ENCODE results near the gene CCT5. TPM values are rescaled to one million over a fixed set of nuclear protein-coding genes. Genes with fewer than 3 reads are reported as not detected.
A peak's percentile ranks its signal among the peaks of the same experiment; 100 is the strongest.

Gene CCT5
- total RNA-seq, 4 donors from 2014 or later: 104 to 201 (median 163) TPM

DNA sequence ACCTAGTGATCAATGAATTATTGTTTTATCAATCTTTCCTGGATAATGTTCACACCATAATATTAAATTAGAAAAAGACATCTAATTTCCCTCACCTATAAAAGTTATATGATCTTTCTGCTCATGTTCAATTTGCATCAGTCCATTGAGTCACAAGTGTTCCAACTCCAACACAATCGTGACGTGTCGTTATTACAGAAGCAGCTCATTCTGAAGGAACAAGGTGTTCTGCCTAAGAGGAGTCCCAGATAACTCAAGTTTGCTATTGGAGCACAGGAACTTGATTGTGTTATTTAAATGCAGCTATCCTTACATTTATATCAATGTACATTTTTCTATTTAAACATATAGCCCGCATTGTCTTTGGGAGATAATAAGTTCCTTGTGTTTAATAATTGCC is 31.0 kb upstream of the CCT5 start:
- H3K27me3 ChIP-seq: no peaks in the 10 kb centered on the region
- WGBS, 2 donors: 83 to 90% methylated on average over 4 of the region's 4 CpGs
- DNase-seq: no peak
- H3K4me1 ChIP-seq: peaks cover 21 to 33% of the 10 kb centered on the region in 2 donors
- H3K4me3 ChIP-seq (replicated peaks in 1 of 3): no peak overlapping the region
- no peak overlapping the region for H3K27ac ChIP-seq
- intact Hi-C loops (cut with DNase I): no loop called here
- no peaks in the 10 kb centered on the region for H3K36me3 ChIP-seq
- TF ChIP-seq POLR2A (IDR thresholded peaks at IDR 0.05): no peak
- TF ChIP-seq, protein P1, sequence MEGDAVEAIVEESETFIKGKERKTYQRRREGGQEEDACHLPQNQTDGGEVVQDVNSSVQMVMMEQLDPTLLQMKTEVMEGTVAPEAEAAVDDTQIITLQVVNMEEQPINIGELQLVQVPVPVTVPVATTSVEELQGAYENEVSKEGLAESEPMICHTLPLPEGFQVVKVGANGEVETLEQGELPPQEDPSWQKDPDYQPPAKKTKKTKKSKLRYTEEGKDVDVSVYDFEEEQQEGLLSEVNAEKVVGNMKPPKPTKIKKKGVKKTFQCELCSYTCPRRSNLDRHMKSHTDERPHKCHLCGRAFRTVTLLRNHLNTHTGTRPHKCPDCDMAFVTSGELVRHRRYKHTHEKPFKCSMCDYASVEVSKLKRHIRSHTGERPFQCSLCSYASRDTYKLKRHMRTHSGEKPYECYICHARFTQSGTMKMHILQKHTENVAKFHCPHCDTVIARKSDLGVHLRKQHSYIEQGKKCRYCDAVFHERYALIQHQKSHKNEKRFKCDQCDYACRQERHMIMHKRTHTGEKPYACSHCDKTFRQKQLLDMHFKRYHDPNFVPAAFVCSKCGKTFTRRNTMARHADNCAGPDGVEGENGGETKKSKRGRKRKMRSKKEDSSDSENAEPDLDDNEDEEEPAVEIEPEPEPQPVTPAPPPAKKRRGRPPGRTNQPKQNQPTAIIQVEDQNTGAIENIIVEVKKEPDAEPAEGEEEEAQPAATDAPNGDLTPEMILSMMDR (IDR thresholded peaks at IDR 0.05): no peak
- no peaks in the 10 kb centered on the region for H3K9me3 ChIP-seq

DNA sequence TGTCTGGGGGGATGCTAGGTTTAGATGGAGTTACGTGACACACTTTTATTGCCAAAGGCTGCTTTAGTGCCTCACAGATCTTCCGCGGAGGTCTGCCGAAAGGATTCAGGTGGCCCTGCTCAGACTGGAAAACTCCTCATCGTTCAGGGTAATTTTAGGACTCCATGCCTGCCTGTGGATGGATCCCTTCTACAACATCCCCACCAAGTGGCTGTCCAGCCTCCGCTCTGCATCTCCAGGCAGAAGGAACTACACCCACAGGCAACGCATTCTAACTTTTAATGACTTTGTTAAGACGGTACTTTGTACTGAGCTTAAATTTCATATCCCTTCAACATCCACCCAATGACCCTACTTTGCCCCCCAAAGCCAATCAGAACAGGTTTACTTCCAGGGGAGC is 29.8 kb upstream of the CCT5 start:
- WGBS, 2 donors: 83 to 90% methylated on average over 8 of the region's 8 CpGs
- intact Hi-C loops (cut with DNase I): no loop called here

DNA sequence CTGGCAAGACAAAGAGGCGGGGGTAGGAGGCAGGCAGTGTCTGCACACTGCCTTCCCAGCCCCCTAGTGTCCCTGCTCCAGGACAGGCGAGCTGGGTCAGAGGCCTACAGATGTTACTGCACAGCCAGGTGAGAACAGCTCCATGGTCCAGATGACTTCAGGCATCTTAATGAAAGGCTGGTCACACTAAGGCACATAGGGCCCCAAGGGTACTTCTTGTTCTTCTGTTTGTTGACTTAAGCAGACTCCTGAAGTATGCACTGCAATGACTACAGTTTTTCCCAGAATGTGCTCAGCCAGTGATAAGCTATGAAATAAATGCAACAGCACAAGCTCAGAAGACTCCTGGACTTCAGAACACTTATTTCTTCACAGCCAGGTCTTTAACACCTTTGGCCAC is 27.8 kb upstream of the CCT5 start:
- TF ChIP-seq, protein P1 (IDR thresholded peaks at IDR 0.05): peak in 2 of 6 experiments; percentile 27 to 50
- TF ChIP-seq POLR2A (IDR thresholded peaks at IDR 0.05): peak in 1 of 2 donors; percentile 16
- Histone ChIP-seq H3K27ac (peak overlapping the region; percentile 74 to 92 (median 81)), H3K9me3 (no peaks in the 10 kb centered on the region), H3K4me1 (peaks cover 21 to 33% of the 10 kb centered on the region in 2 donors), H3K27me3 (no peaks in the 10 kb centered on the region), H3K36me3 (no peaks in the 10 kb centered on the region), H3K4me3 (replicated peaks in 1 of 3) (no peak overlapping the region)
- intact Hi-C loops (cut with DNase I): no loop called here
- WGBS, 2 donors: 52 to 69% methylated on average over 2 of the region's 2 CpGs
- peak; percentile 77 to 80 for DNase-seq

More for the DNA sequence above, 29.8 kb upstream of the CCT5 start:
- TF ChIP-seq, protein P1 (IDR thresholded peaks at IDR 0.05): no peak
- TF ChIP-seq POLR2A (IDR thresholded peaks at IDR 0.05): no peak
- no peaks in the 10 kb centered on the region for H3K9me3 ChIP-seq
- no peak overlapping the region for H3K4me3 ChIP-seq (replicated peaks in 1 of 3)
- H3K27ac ChIP-seq: no peak overlapping the region
- H3K27me3 ChIP-seq: no peaks in the 10 kb centered on the region
- DNase-seq: no peak
- H3K36me3 ChIP-seq: no peaks in the 10 kb centered on the region
- H3K4me1 ChIP-seq: peaks cover 21 to 33% of the 10 kb centered on the region in 2 donors

DNA sequence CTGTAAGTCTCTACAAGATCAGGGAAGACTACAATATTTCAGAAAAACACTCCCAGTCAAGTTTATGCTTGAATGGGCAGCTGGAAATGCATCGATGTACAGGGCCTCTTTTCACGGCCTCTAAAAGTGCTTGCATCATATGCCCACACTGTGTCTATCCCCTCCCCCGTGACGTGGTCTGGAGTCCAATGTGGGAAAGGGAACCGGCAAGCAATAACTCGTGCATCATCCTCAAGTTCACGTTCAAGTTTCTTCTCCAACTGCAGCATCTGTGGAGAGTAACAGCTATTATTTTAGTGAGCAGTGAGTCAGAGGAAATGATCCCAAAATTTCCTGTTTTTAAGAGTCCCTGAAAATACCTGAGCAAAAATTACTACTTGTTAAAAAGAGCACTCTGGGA is 22.7 kb upstream of the CCT5 start:
- peaks cover 11 to 15% of the 10 kb centered on the region in 2 donors for H3K4me1 ChIP-seq
- H3K4me3 ChIP-seq (replicated peaks in 1 of 3): no peak overlapping the region
- 63 to 77% methylated on average over 7 of the region's 7 CpGs for WGBS, 2 donors
- intact Hi-C loops (cut with DNase I): no loop called here
- TF ChIP-seq, protein P1 (IDR thresholded peaks at IDR 0.05): no peak
- TF ChIP-seq POLR2A (IDR thresholded peaks at IDR 0.05): no peak
- H3K27ac ChIP-seq: no peak overlapping the region
- H3K36me3 ChIP-seq: no peaks in the 10 kb centered on the region
- DNase-seq: no peak
- H3K9me3 ChIP-seq: no peaks in the 10 kb centered on the region
- no peaks in the 10 kb centered on the region for H3K27me3 ChIP-seq

DNA sequence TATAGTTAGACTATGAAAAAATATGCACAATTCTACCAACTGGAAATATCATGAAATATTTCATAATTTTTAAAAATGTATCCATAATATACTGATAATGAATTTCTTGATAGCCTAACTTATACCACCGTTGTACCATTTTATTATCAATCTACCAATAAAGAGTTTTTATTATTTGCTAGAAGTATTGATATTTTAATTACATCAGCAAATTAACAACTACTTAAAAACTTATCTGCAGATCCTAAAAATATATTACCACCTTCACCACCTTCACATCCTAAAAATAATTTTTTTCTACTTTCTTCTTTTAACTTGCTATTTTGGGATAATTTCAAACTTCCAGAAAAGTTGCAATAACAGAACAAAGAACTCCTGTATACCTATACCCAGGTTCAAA is 21.8 kb upstream of the CCT5 start:
- Histone ChIP-seq H3K27me3 (no peaks in the 10 kb centered on the region), H3K9me3 (no peaks in the 10 kb centered on the region), H3K27ac (no peak overlapping the region), H3K4me1 (peaks cover 3 to 7% of the 10 kb centered on the region in 2 donors), H3K4me3 (replicated peaks in 1 of 3) (no peak overlapping the region), H3K36me3 (no peaks in the 10 kb centered on the region)
- intact Hi-C loops (cut with DNase I): no loop called here
- WGBS, 2 donors: 95 to 97% methylated on average over 1 of the region's 1 CpG
- no peak for DNase-seq
- TF ChIP-seq POLR2A (IDR thresholded peaks at IDR 0.05): no peak
- TF ChIP-seq, protein P1 (IDR thresholded peaks at IDR 0.05): no peak
